ENCODE data around the gene CYP27B1.
A peak's percentile ranks its signal among the peaks of the same experiment; 100 is the strongest.

CYP27B1 gene

DNA sequence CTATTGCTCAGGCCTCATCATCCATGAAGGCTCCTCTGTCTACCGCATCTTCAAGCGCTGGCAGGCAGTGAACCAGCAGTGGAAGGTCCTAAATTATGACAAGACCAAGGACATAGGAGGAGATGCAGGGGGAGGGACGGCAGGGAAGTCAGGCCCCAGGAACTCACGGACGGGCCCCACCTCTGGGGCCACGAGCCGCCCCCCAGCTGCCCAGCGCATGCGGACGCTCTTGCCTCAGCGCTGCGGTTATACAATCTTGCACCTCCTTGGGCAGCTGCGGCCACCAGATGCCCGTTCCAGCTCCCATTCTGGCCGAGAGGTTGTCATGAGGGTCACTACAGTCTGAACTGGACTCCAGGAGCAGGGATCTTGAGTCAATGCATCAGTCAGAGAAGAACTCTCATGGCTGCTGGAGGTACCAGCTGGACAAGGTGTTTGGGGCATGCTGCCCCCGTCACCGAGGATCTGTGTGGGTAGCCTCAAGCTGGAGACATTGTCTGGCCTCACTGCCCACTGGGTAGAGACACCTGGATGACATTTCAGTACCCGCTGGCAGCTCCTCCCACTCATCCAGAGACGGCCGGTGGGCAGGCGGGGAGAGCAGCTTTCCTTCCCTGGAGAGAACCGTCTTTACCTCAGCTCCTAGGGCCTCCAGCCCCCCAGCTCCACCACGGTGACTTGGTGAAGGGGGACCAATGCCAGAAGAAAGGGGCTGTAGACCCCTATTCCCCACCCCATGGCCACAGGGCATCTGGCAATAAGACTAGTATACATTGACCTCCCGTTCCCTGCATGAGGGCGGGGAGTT, 8.1 kb downstream of the CYP27B1 start:
- no peak overlapping the region for H3K4me3 ChIP-seq (ENCODE audit: low read depth, low read length)
- H3K27me3 ChIP-seq (replicated peaks): peaks cover 3% of the 10 kb centered on the region
- DNase-seq: no peak
- H3K36me3 ChIP-seq (replicated peaks): no peaks in the 10 kb centered on the region
- in situ Hi-C loops (cut with HindIII; ENCODE audit: low pct_ligation_motif_present, low sequenced_read_pairs): no loop called here
- no peak overlapping the region for H3K27ac ChIP-seq
- TF ChIP-seq CTCF (IDR thresholded peaks at IDR 0.05; ENCODE audit: low read depth, low read length, missing control alignments): no peak

GRCh38 chr12:57757771-57758170, 9.1 kb downstream of the CYP27B1 start:
- no peak for DNase-seq
- no peak overlapping the region for H3K27ac ChIP-seq
- H3K36me3 ChIP-seq (replicated peaks): no peaks in the 10 kb centered on the region
- in situ Hi-C loops (cut with HindIII; ENCODE audit: low pct_ligation_motif_present, low sequenced_read_pairs): no loop called here
- H3K27me3 ChIP-seq (replicated peaks): no peaks in the 10 kb centered on the region
- no peak for TF ChIP-seq CTCF (IDR thresholded peaks at IDR 0.05; ENCODE audit: low read depth, low read length, missing control alignments)
- no peak overlapping the region for H3K4me3 ChIP-seq (ENCODE audit: low read depth, low read length)

- Histone ChIP-seq H3K27ac (no peak overlapping the region), H3K27me3 (replicated peaks) (no peaks in the 10 kb centered on the region), H3K36me3 (replicated peaks) (no peaks in the 10 kb centered on the region), H3K4me3 (ENCODE audit: low read depth, low read length) (no peak overlapping the region)
- peak; percentile 89 for TF ChIP-seq CTCF (IDR thresholded peaks at IDR 0.05; ENCODE audit: low read depth, low read length, missing control alignments)
- no peak for DNase-seq
- in situ Hi-C loops (cut with HindIII; ENCODE audit: low pct_ligation_motif_present, low sequenced_read_pairs): no loop called here
These were observed 10.2 kb downstream of the CYP27B1 start for GRCh38 chr12:57756406-57757341.

- in situ Hi-C loops (cut with HindIII; ENCODE audit: low pct_ligation_motif_present, low sequenced_read_pairs): no loop called here
- H3K27ac ChIP-seq: no peak overlapping the region
- no peaks in the 10 kb centered on the region for H3K36me3 ChIP-seq (replicated peaks)
- no peak for TF ChIP-seq CTCF (IDR thresholded peaks at IDR 0.05; ENCODE audit: low read depth, low read length, missing control alignments)
- no peaks in the 10 kb centered on the region for H3K27me3 ChIP-seq (replicated peaks)
- peak overlapping the region; percentile 49 for H3K4me3 ChIP-seq (ENCODE audit: low read depth, low read length)
- DNase-seq: no peak
These were observed 11.2 kb downstream of the CYP27B1 start for GRCh38 chr12:57755454-57756372.

DNA sequence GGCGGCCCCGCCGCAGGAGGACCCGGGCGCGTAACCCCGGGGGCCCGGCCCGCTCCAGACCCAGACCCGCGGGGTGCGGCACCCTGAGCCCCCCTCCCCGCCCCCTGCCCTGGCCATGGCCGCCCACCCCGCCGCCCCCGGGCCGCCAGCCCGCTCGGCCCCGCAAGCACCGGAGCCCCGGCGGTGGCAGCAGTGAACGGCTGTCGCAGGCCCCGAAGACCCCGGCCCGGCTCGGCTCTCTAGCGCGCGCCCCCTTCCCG, 11.8 kb downstream of the CYP27B1 start:
- H3K4me3 ChIP-seq (ENCODE audit: low read depth, low read length): peak overlapping the region; percentile 49
- DNase-seq: no peak
- no peak for TF ChIP-seq CTCF (IDR thresholded peaks at IDR 0.05; ENCODE audit: low read depth, low read length, missing control alignments)
- H3K36me3 ChIP-seq (replicated peaks): peaks cover 4% of the 10 kb centered on the region
- no peaks in the 10 kb centered on the region for H3K27me3 ChIP-seq (replicated peaks)
- in situ Hi-C loops (cut with HindIII; ENCODE audit: low pct_ligation_motif_present, low sequenced_read_pairs): no loop called here
- no peak overlapping the region for H3K27ac ChIP-seq

Data from brain microvascular endothelial cell (primary cell).